Ovary (tissue), 3 donors: ENCODE data around the gene AKNA.

Source experiments
- EP300 ChIP-seq: sonication (generic); formaldehyde crosslinking; IDR thresholded peaks from one replicate; pipeline ENCODE4 v1.6.1; 2017; ENCODE audit warnings: antibody characterized with exemption
- POLR2A ChIP-seq: fragments of 450-650 bp; IDR thresholded peaks from one replicate; pipeline ENCODE4 v1.6.1; 2017; ENCODE audit warnings: antibody characterized with exemption, mild to moderate bottlenecking, moderate library complexity
- TF ChIP-seq, protein P1 (sequence below), 3 donors: fragments of 450-650 bp in 2 of 3; fragments of 200-600 bp in 1 of 3; IDR thresholded peaks; one replicate each; pipeline versions ENCODE4 v1.5.1 to v1.8.0; 2016 to 2022; ENCODE audit warnings: antibody characterized with exemption in 3 of 3, mild to moderate bottlenecking in 1 of 3
- donor health status: DM: no; HTN: no; CAD: no.

DNA sequence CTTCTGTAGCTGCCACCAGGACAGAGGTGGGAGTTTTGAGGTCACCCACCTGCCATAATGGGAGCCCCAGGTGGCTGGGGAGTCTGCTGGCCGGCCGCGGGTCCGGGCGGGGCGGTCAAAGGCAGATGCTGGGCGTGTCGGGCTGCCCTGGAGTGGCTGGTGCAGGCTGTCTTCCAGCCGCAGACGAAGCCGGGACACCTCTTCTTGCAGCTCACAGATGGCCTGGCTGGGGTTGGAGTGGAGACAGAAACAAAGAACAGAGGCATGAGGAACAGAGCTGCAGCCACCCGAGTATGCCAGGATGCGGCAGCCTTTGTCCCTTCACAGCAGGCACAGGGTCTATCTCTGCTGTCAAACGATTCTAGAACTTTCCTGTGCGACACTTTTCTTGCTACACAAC lies 40.1 kb downstream of the AKNA start:
- no peak for TF ChIP-seq POLR2A
- TF ChIP-seq, protein P1, sequence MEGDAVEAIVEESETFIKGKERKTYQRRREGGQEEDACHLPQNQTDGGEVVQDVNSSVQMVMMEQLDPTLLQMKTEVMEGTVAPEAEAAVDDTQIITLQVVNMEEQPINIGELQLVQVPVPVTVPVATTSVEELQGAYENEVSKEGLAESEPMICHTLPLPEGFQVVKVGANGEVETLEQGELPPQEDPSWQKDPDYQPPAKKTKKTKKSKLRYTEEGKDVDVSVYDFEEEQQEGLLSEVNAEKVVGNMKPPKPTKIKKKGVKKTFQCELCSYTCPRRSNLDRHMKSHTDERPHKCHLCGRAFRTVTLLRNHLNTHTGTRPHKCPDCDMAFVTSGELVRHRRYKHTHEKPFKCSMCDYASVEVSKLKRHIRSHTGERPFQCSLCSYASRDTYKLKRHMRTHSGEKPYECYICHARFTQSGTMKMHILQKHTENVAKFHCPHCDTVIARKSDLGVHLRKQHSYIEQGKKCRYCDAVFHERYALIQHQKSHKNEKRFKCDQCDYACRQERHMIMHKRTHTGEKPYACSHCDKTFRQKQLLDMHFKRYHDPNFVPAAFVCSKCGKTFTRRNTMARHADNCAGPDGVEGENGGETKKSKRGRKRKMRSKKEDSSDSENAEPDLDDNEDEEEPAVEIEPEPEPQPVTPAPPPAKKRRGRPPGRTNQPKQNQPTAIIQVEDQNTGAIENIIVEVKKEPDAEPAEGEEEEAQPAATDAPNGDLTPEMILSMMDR (IDR thresholded peaks at IDR 0.05), result no peak
- TF ChIP-seq EP300, result no peak
